Endothelial cell (in vitro differentiated cells): Measurements from ENCODE around the gene VAPB. TPM values are rescaled to one million over a fixed set of nuclear protein-coding genes. Genes with fewer than 3 reads are reported as not detected.

Source experiments
- DNase-seq: peaks from one replicate; pipeline ENCODE4 v3.0.0; 2021; ENCODE audit warnings: low spot score
- H3K27ac Mint-ChIP-seq: one replicate; pipeline ENCODE4 v1.8.0; 2021; ENCODE audit warnings: mixed read lengths, inconsistent platforms; ENCODE audit not compliant: unreplicated experiment
- H3K27me3 Mint-ChIP-seq: one replicate; pipeline ENCODE4 v1.8.0; 2021; ENCODE audit warnings: mild to moderate bottlenecking, moderate library complexity, mixed read lengths, inconsistent platforms; ENCODE audit not compliant: unreplicated experiment
- H3K36me3 Mint-ChIP-seq: one replicate; pipeline ENCODE4 v1.8.0; 2021; ENCODE audit warnings: mild to moderate bottlenecking, low read depth, mixed read lengths, inconsistent platforms; ENCODE audit not compliant: unreplicated experiment
- H3K4me1 Mint-ChIP-seq: one replicate; pipeline ENCODE4 v1.8.0; 2021; ENCODE audit warnings: mild to moderate bottlenecking, mixed read lengths, inconsistent platforms; ENCODE audit not compliant: unreplicated experiment
- H3K4me3 Mint-ChIP-seq: one replicate; pipeline ENCODE4 v1.8.0; 2021; ENCODE audit warnings: mild to moderate bottlenecking, mixed read lengths, inconsistent platforms; ENCODE audit not compliant: unreplicated experiment
- H3K9me3 Mint-ChIP-seq: one replicate; pipeline ENCODE4 v1.8.0; 2021; ENCODE audit warnings: mixed read lengths, inconsistent platforms; ENCODE audit not compliant: unreplicated experiment
- CTCF ChIP-seq: fragments of 200-600 bp; sonication (generic); IDR thresholded peaks from one replicate; pipeline ENCODE4 v1.5.0; 2021; ENCODE audit warnings: antibody characterized with exemption; ENCODE audit not compliant: unreplicated experiment
- total RNA-seq: library from RNA; stranded (reverse); fragmentation: NEBNext Ultra II Directional; extraction: Animal tissue kit (Norgen Biotek cat#: 25700); gene quantifications from one replicate; pipeline ENCODE4 v1.2.1, GENCODE V29; 2021; ENCODE audit not compliant: unreplicated experiment

The VAPB gene
- total RNA-seq, 1 donor from 2014 or later = 55.5 TPM

GRCh38 chr20:58405504-58406291 lies 16.7 kb downstream of the VAPB start:
- H3K27me3 Mint-ChIP-seq = no peaks in the 10 kb centered on the region
- H3K4me3 Mint-ChIP-seq = no peak overlapping the region
- no peak for DNase-seq
- peaks cover 32% of the 10 kb centered on the region for H3K4me1 Mint-ChIP-seq
- H3K27ac Mint-ChIP-seq = no peak overlapping the region
- no peaks in the 10 kb centered on the region for H3K9me3 Mint-ChIP-seq
- no peaks in the 10 kb centered on the region for H3K36me3 Mint-ChIP-seq
- no peak for TF ChIP-seq CTCF

- Mint-ChIP-seq H3K27ac (no peak overlapping the region), H3K9me3 (no peaks in the 10 kb centered on the region), H3K36me3 (no peaks in the 10 kb centered on the region), H3K4me1 (peaks cover 33% of the 10 kb centered on the region), H3K4me3 (no peak overlapping the region), H3K27me3 (no peaks in the 10 kb centered on the region)
- DNase-seq = no peak
- TF ChIP-seq CTCF = no peak
Observed at GRCh38 chr20:58406422-58407001, 17.5 kb downstream of the VAPB start.

- Mint-ChIP-seq H3K27me3 (no peaks in the 10 kb centered on the region), H3K27ac (peak overlapping the region; percentile 78), H3K36me3 (no peaks in the 10 kb centered on the region), H3K9me3 (no peaks in the 10 kb centered on the region), H3K4me1 (peaks cover 33% of the 10 kb centered on the region), H3K4me3 (no peak overlapping the region)
- TF ChIP-seq CTCF = no peak
- no peak for DNase-seq
Observed at GRCh38 chr20:58407201-58407873, 18.3 kb downstream of the VAPB start.

GRCh38 chr20:58407966-58408557 lies 19.0 kb downstream of the VAPB start:
- DNase-seq = no peak
- Mint-ChIP-seq H3K4me3 (no peak overlapping the region), H3K36me3 (peaks cover 4% of the 10 kb centered on the region), H3K4me1 (peaks cover 33% of the 10 kb centered on the region), H3K27ac (peak overlapping the region; percentile 80), H3K9me3 (no peaks in the 10 kb centered on the region), H3K27me3 (no peaks in the 10 kb centered on the region)
- TF ChIP-seq CTCF = no peak
